K562 (cell line): ENCODE data around the gene NF2. TPM values are rescaled to one million over a fixed set of nuclear protein-coding genes. Genes with fewer than 3 reads are reported as not detected.

Experiments
- ATAC-seq: fragments of 200-7000 bp; cut with Tn5 transposase; 3 replicates; pipeline ENCODE4 v1.9.1; 2020; ENCODE audit warnings: moderate library complexity
- BruUV-seq: library from RNA; stranded (reverse); fragments of 400-500 nt; replicated peaks from 2 replicates; lab custom pipeline; 2021; lab: Mats Ljungman, UMichigan
- CTCF ChIA-PET: fragments of 300-600 bp; formaldehyde crosslinking; extraction: SDS; loops from one replicate; lab custom pipeline; 2021; ENCODE audit warnings: low intra/inter-chr PET ratio; lab: Yijun Ruan, JAX
- POLR2A ChIA-PET: fragments of 300-600, 350-650 bp; sonication (Branson Sonifier 250); formaldehyde crosslinking; extraction: SDS; loops from one replicate; lab custom pipeline; 2021; ENCODE audit warnings: antibody characterized with exemption, inconsistent platforms; lab: Yijun Ruan, JAX
- DNase-seq, 4 experiments: peaks; one replicate each; pipeline versions ENCODE4 v3.0.0 to v3.0.0-alpha.2; 2011 to 2018; ENCODE audit warnings: low spot score in 3 of 4, mixed read lengths in 3 of 4; ENCODE audit errors: extremely low read depth in 1 of 4
- FAIRE-seq: peaks from 2 replicates; lab custom pipeline; 2011; peaks lifted over from hg19 to GRCh38; lab: Jason Lieb, UNC
- H2AFZ ChIP-seq: 2 replicates; pipeline ENCODE4 v1.6.0; 2011; ENCODE audit warnings: low read depth, low read length, control low read depth, inconsistent platforms
- H3K27ac ChIP-seq: fragments of 200-600 bp; 3 replicates; pipeline ENCODE4 v1.8.0; 2011; ENCODE audit warnings: low read depth, mild to moderate bottlenecking, control low read depth, inconsistent platforms, low read length, moderate library complexity, mixed read lengths; ENCODE audit errors: extremely low read depth
- H3K27me3 ChIP-seq, 2 experiments: fragments of 300-600 bp in 1 of 2; 2 replicates in 1 of 2; 3 replicates in 1 of 2; pipeline versions ENCODE4 v1.6.0 to v1.8.0; 2011; ENCODE audit warnings: inconsistent platforms in 2 of 2, low read length in 2 of 2, mild to moderate bottlenecking in 1 of 2, mixed read lengths in 1 of 2, moderate library complexity in 1 of 2; ENCODE audit not compliant: control insufficient read depth in 2 of 2, insufficient read depth in 2 of 2
- H3K36me3 ChIP-seq: fragments of 300-600 bp; 3 replicates; pipeline ENCODE4 v1.8.0; 2011; ENCODE audit warnings: mild to moderate bottlenecking, low read length, inconsistent platforms; ENCODE audit not compliant: control insufficient read depth, insufficient read depth
- H3K4me1 ChIP-seq, 2 experiments: fragments of 200-600 bp in 1 of 2; replicated peaks in 1 of 2; 2 replicates in 1 of 2; 3 replicates in 1 of 2; pipeline versions ENCODE4 v1.5.1 to v1.8.0; 2011; ENCODE audit warnings: inconsistent platforms in 2 of 2, low read length in 2 of 2, mild to moderate bottlenecking in 1 of 2, mixed read lengths in 1 of 2, moderate library complexity in 1 of 2; ENCODE audit not compliant: control insufficient read depth in 2 of 2, insufficient read depth in 2 of 2
- H3K4me2 ChIP-seq: 2 replicates; pipeline ENCODE4 v1.6.1; 2011; ENCODE audit warnings: low read length, control low read depth, inconsistent platforms, mixed read lengths; ENCODE audit not compliant: insufficient read depth
- H3K4me3 ChIP-seq: fragments of 200-600 bp; sonication (generic), shearing (Covaris generic); 2 replicates; pipeline ENCODE4 v1.5.1; 2016; ENCODE audit warnings: control low read depth, inconsistent platforms
- H3K79me2 ChIP-seq: fragments of 200-600 bp; 3 replicates; pipeline ENCODE4 v1.8.0; 2011; ENCODE audit warnings: low read length, inconsistent platforms; ENCODE audit not compliant: control insufficient read depth, insufficient read depth
- H3K9ac ChIP-seq, 2 experiments: 2 replicates each; pipeline versions ENCODE4 v1.6.0 to v1.6.1; 2011; ENCODE audit warnings: low read depth in 2 of 2, low read length in 2 of 2, control low read depth in 1 of 2, inconsistent platforms in 1 of 2, mild to moderate bottlenecking in 1 of 2, mixed read lengths in 1 of 2; ENCODE audit not compliant: insufficient read depth in 1 of 2
- H3K9me1 ChIP-seq: one replicate; pipeline ENCODE4 v1.6.0; 2011; ENCODE audit warnings: inconsistent platforms, mild to moderate bottlenecking, low read length, moderate library complexity; ENCODE audit not compliant: control insufficient read depth, insufficient read depth
- H3K9me3 ChIP-seq: replicated peaks from 2 replicates; pipeline ENCODE4 v1.5.1; 2011; ENCODE audit warnings: low read depth, low read length, inconsistent platforms; ENCODE audit not compliant: control insufficient read depth, insufficient read depth
- H4K20me1 ChIP-seq: replicated peaks from 2 replicates; pipeline ENCODE4 v1.6.1; 2011; ENCODE audit warnings: low read length, inconsistent platforms, mixed read lengths; ENCODE audit not compliant: control insufficient read depth, insufficient read depth
- EP400 ChIP-seq: fragments of 450-650 bp; IDR thresholded peaks from 2 replicates; pipeline ENCODE4 v1.6.1; 2017; ENCODE audit warnings: antibody characterized with exemption, mild to moderate bottlenecking, moderate library complexity
- SMARCB1 ChIP-seq: IDR thresholded peaks from 2 replicates; pipeline ENCODE4 v1.6.1; 2011; ENCODE audit warnings: improper control_type of control experiment, low read depth; ENCODE audit not compliant: insufficient read length
- TEAD4 ChIP-seq, 2 experiments: sonication (generic) in 1 of 2; formaldehyde crosslinking in 1 of 2; IDR thresholded peaks; 2 replicates each; pipeline versions ENCODE4 v1.6.1 to v1.8.0; 2012 to 2022; ENCODE audit warnings: borderline replicate concordance in 1 of 2, inconsistent platforms in 1 of 2, low read length in 1 of 2, mild to moderate bottlenecking in 1 of 2, missing genetic modification reagents in 1 of 2
- ZNF311 ChIP-seq: fragments of 250-450 bp; sonication (Bioruptor Pico); IDR thresholded peaks from 2 replicates; pipeline ENCODE4 v1.4.0; 2020; ENCODE audit warnings: mild to moderate bottlenecking, moderate library complexity
- ZNF780A ChIP-seq: fragments of 250-450 bp; sonication (Bioruptor Pico); IDR thresholded peaks from 2 replicates; pipeline ENCODE4 v1.5.0; 2021; ENCODE audit warnings: mild to moderate bottlenecking
- WGBS: fragments of 100-300 bp; shearing (Covaris generic); methylation state at CpG from one replicate; pipeline ENCODE4 v1.1.6; 2016; ENCODE audit warnings: low coverage, mixed read lengths; ENCODE audit not compliant: insufficient coverage; ENCODE audit errors: missing lambda C conversion rate; 5-methylcytosine and 5-hydroxymethylcytosine counted together
- in situ Hi-C: fragments of 300-500 bp; cut with MboI; formaldehyde crosslinking; loops from 4 replicates; pipeline ENCODE4 v1.15.0; 2018; ENCODE audit warnings: inconsistent platforms, mixed read lengths
- intact Hi-C: fragments of 100-400 bp; cut with micrococcal nuclease; formaldehyde crosslinking; loops from 2 replicates; pipeline ENCODE4 v1.14.2; 2022
- polyA plus RNA-seq, 8 experiments: library from polyadenylated mRNA; depleted of rRNA in 4 of 8; stranded (reverse) in 5 of 8; unstranded in 3 of 8; fragments of >200 nt; fragmentation: Nextera tagmentation in 2 of 8; fragmentation: Illumina TruSeq in 1 of 8; extraction: Ambion mirVana in 2 of 8; extraction: Trizol in 1 of 8; gene quantifications; 2 replicates each; pipeline versions ENCODE4 v1.2.1 to v1.2.3, GENCODE V29; 2011 to 2014; ENCODE audit warnings: inconsistent platforms in 1 of 8, missing spikeins in 1 of 8
- total RNA-seq, 7 experiments: library from RNA; depleted of rRNA in 6 of 7; stranded (reverse); fragments of >200 nt in 6 of 7; fragmentation: Illumina TruSeq in 2 of 7; extraction: Trizol in 2 of 7; gene quantifications; 2 replicates each; pipeline versions ENCODE4 v1.2.1 to v1.2.3, GENCODE V29; 2011 to 2021; ENCODE audit warnings: low replicate concordance in 1 of 7

Gene NF2
- total and polyA plus RNA-seq, 9 of the 15 experiments (the other 6 are each of a cell fraction or from before 2014, with no cell fraction given), result 2.2 to 32.5 (median 15.2) TPM

- no peaks in the 10 kb centered on the region for H3K79me2 ChIP-seq
- TF ChIP-seq EP400, result no peak
- no TSS peak for BruUV-seq
- no peaks in the 10 kb centered on the region for H3K9me1 ChIP-seq
- POLR2A ChIA-PET, result interaction anchor here (1.2 kb wide), 1 partner anchor 13 kb away, joined by 4 read pairs; no protein-coding TSS in a partner anchor
- H3K27me3 ChIP-seq, result no peaks in the 10 kb centered on the region
- FAIRE-seq (no peak), DNase-seq (no peak), ATAC-seq (no peak)
- no peaks in the 10 kb centered on the region for H4K20me1 ChIP-seq
- no peak overlapping the region for H3K27ac ChIP-seq
- H3K36me3 ChIP-seq, result peaks cover 69% of the 10 kb centered on the region
- intact Hi-C loops, result no loop called here
- in situ Hi-C loops, result no loop called here
- 96% methylated on average over 7 of the region's 8 CpGs for WGBS
- H2AFZ ChIP-seq, result no peak overlapping the region
- H3K4me3 ChIP-seq, result no peak overlapping the region
- H3K9me3 ChIP-seq, result no peaks in the 10 kb centered on the region
- no peak overlapping the region for H3K9ac ChIP-seq
- no peak overlapping the region for H3K4me2 ChIP-seq
- CTCF ChIA-PET, result no interaction called here
- H3K4me1 ChIP-seq, result no peaks in the 10 kb centered on the region; a peak in 1 of 5 replicates
Measured at GRCh38 chr22:29663180-29663821, 59.9 kb downstream of the NF2 start.

- intact Hi-C loops (no loop called here), in situ Hi-C loops (no loop called here)
- BruUV-seq, result no TSS peak
- H3K27me3 ChIP-seq, result no peaks in the 10 kb centered on the region
- ATAC-seq (no peak), DNase-seq (no peak), FAIRE-seq (no peak)
- no peak overlapping the region for H3K9ac ChIP-seq
- no peaks in the 10 kb centered on the region for H4K20me1 ChIP-seq
- no peak overlapping the region for H3K27ac ChIP-seq
- no peaks in the 10 kb centered on the region for H3K9me3 ChIP-seq
- no peak overlapping the region for H2AFZ ChIP-seq
- no peak overlapping the region for H3K4me2 ChIP-seq
- POLR2A ChIA-PET, result no interaction called here
- H3K79me2 ChIP-seq, result no peaks in the 10 kb centered on the region
- peaks cover 71% of the 10 kb centered on the region for H3K36me3 ChIP-seq
- 91% methylated on average over 6 of the region's 8 CpGs for WGBS
- H3K9me1 ChIP-seq, result no peaks in the 10 kb centered on the region
- no peak for TF ChIP-seq ZNF311
- TF ChIP-seq TEAD4 (IDR thresholded peaks at IDR 0.05; ENCODE audit: low read length), result no peak
- no peak for TF ChIP-seq TEAD4 (CRISPR knock-in tag; IDR thresholded peaks at IDR 0.05; ENCODE audit: borderline replicate concordance)
- no peak for TF ChIP-seq ZNF780A
- TF ChIP-seq SMARCB1, result no peak
- no peak overlapping the region for H3K4me3 ChIP-seq
- CTCF ChIA-PET, result no interaction called here
- no peaks in the 10 kb centered on the region; a peak in 1 of 5 replicates for H3K4me1 ChIP-seq
Measured at GRCh38 chr22:29665486-29665885, 62.1 kb downstream of the NF2 start.
